ENCODE measurements around the gene SLC38A8.

DNA sequence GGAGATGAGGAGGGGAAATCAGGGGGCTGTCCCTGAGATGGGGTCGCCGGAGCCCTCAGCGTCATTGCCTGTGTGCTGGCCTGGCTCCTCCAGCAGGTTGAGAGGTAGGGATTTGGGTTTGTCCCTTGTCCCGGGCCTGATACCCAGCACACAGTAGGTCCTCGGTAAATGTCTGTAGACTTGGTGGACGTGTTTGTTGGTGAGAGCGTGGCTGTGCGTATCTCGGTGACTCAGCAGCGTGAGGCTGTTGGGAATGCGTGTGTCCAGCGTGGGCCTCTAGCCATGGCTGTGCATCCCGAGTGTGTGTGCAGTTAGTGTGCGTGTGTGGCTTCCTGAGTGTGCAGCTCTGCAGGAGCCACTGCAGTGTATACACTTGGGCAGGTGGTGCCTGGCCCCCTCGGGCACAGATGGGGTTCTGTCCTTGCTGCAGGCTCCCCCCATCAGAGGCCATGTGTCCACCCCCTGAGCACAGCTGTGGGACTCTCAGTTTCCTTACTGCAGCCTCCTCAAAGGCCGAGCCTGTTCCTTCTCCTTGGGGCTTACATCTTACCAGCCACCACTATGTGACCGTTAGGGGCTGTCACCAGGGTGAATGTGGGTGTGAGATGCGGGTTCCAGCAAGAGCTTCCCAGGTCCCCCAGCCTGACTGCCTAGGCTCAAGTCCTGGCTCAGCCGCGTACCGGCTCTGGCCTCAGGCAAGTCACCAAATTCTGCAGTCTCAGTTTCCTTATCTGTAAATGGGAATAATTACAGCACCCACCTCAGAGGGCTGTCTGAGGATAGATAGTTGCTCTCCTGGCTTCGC is 68.8 kb downstream of the SLC38A8 start:
- TF ChIP-seq CTCF (IDR thresholded peaks at IDR 0.05; ENCODE audit: low read depth, low read length, poor library complexity, severe bottlenecking) (no peak), EZH2phosphoT487 (IDR thresholded peaks at IDR 0.05; ENCODE audit: borderline replicate concordance, low read length) (no peak)

All from DOHH2 (cell line).